HG03060 (cell line): Measurements from ENCODE around the gene ZSWIM8.

Experiments used
- ATAC-seq: cut with Tn5 transposase; IDR thresholded peaks from one replicate; pipeline ENCODE4 v1.9.1; 2021; ENCODE audit warnings: low read depth, moderate number of reproducible peaks; ENCODE audit not compliant: unreplicated experiment

ZSWIM8 gene

DNA sequence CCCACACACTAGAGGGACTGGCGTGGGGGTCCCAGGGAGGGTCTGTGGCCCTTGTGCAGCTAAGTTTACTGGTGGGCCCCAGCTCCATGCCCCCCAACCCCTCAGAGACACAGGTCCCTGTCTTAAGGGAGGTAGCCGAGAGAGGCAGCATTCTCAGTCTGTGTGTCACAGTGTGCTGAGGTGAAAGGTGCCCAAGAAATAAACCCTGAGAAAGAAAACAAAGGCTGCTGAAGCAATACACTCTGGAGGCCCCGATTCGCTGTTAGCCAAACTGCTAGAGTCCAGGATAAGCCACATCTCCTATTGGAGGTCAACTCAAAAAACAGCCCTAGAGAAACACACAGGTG lies 54.6 kb downstream of the ZSWIM8 start:
- no peak for ATAC-seq

DNA sequence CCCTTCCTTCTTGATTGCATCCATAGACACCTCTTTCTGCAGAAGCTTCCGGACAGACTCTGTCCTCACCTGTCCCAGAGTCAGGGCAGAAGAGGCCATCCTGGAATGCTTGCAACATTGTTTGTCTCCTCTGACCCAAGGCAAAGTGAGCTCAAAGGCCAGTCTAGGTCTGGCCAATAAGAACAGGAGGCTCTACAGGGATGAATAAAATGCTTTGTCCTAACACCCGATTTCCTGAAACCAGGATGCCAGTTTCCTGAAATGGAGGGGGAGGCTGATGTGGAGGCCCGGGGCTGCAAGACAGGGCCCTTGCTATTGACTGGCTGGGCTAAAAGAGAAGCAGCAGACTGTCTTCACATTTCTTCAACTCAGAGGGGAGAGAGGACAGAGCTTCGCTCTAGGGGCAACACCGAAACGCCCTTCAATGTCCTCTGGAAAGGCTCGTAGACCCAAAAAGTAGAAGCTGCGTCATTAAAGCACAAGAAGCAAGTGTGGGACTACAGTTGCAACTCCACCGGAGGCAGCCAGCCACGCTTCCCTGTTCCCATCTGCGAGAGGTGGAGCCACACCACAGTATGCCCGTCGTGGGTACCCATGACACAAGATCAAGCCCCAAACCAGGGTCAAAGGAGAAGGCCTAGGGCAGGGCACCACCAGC lies 55.1 kb downstream of the ZSWIM8 start:
- no peak for ATAC-seq

DNA sequence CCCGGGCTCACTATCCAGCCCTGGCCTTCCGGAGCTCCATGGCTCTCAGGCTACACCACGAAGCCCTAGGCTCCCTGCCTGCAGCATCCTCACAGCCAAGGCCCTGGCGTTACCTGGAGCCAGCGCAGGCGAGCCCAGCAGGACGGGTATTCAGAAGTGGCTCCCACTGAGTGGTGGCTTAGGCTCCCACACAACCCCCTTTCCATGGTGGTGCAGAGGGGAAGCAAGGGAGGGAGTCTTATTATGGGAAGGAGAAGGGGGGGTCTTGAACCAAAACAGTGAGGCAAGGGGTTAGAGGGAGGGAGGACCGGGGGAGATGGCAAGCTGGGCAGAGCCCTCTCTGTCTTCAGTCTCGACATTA lies 55.6 kb downstream of the ZSWIM8 start:
- ATAC-seq, result no peak

DNA sequence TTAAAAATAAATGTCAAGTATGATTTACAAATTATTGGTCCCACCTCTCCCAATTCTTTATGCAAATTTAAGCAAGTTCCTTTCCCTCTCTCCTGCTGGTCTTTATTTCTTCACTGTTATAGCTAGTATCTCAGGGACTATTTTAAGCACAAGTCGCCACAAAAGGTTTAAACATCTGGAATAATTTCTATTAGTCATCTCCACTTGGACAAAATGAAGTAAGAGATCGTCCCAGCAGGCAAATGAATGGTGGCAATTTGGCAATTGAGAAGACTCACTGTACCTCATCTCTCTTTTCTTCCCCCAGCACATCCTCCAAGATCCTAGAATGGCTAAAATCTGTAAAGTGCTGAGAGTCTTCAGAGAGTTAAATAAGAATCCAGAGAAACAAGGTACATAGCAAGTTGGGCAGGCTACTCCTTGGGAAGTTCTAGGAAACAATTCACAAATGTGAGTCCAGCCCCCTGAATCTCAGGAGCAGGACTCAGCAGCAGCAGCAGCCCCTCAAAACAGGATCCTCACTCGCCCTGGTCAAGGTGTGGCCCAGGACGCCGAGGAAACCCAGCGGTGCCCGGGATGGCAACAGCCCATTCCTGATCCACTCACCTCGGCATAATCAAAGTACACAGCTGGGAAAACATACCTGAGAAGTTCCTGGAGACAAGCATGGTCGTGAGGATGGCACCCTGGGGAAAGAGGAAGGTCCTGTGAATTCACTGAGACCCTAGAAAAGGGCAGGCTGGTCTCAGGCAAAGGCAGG lies 56.3 kb downstream of the ZSWIM8 start:
- no peak for ATAC-seq

DNA sequence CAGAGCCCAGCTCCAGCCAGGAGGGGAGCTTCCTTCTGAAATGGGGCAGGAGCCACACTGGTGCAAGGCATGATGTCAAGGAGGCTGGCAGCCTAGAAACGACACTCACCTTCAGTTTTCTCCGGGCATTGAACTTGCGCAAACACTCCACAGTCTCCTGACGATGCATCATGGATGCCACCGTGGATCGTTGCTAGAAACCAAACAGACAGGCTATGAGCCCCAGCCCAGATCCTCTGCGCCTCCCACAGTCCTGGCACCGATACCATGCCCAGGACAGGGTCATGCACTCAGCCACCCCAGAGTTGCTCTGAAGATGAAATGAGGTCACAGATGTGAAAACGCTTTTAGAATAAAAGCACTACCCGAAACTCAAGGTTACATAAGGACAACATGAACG lies 56.9 kb downstream of the ZSWIM8 start:
- ATAC-seq, result no peak

DNA sequence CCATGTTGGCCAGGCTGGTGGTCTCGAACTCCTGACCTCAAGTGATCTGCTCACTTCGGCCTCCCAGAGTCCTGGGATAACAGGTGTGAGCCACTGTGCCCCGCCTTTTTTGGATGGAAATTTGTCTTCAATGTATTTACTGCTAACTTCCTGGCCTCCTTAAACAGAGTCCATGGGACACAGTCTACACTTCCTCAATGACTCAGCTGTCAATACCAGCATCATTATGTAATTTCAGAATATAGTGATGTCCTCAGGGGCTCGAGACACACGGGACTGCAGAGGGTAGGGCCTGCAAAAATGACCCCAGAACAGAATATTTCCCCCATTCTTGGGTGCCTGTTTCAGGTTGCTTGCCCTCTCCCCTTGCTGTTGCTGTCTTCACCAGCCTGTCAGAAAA lies 57.9 kb downstream of the ZSWIM8 start:
- ATAC-seq, result no peak

DNA sequence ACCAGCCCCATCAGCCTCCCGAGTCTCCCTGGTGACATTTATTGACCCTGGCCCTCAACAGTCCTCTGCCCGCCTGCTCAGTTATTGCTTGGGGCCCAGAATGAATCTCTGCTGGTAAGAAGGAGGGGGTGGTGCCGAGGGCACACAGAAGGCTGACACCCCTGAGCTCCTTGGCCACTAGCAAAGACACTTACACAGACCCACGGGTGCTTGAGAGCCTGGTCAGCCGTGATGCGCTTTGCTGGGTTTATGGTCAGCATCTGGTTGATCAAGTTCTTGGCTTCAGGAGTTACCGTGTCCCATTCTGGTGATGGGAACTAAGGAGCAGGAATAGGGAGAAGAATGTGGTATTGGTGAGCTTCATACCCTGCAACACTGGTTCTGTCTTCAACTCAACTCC lies 61.6 kb downstream of the ZSWIM8 start:
- ATAC-seq, result no peak

DNA sequence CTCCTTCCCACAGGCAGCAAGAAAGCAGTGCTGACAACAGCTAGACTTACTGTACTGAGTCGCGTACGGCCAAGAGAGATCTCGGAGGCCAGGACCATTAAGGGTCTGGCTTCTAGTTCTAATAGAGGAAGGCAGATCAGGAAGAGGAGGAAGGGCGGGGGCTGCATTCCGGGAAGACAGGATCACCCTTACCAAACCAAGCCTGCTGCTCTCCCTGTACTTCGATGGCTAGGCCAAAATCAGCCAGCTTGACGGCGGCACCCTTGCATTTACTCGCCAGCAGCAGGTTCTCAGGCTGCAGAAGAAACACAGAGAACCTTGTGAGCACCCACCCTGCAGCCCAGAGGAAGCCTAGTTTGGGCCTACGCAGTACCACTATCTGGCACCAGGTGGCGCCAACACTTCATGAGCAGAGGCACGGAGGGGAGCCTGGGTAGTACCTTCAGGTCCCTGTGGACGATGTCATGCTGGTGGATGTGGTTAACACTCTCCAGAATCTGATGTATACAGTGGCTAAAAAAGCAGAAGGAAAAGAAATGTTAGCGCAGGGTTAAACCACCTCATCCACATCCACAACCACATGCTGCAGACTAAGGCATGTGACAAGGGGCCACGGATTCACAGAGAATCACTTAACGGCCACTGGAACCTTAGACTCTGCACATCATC lies 63.5 kb downstream of the ZSWIM8 start:
- ATAC-seq, result peak; percentile 89

DNA sequence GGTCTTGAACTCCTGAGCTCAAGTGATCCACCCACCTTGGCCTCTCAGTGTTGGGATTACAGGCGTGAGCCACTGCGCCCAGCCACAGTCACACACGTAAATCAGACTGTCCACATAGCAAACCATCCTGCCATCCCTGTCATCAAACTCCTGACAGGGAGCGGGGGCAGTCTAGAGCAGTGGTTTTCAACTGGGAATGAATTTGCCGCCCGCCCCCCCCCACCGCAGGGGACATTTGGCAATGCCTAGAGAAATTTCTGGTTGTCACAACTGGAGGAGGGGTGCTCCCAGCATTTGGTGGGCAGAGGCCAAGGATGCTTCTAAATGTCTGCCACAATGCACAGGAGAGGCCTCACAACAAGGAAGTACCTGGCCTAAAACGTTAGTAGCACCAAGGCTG lies 64.8 kb downstream of the ZSWIM8 start:
- ATAC-seq, result no peak

DNA sequence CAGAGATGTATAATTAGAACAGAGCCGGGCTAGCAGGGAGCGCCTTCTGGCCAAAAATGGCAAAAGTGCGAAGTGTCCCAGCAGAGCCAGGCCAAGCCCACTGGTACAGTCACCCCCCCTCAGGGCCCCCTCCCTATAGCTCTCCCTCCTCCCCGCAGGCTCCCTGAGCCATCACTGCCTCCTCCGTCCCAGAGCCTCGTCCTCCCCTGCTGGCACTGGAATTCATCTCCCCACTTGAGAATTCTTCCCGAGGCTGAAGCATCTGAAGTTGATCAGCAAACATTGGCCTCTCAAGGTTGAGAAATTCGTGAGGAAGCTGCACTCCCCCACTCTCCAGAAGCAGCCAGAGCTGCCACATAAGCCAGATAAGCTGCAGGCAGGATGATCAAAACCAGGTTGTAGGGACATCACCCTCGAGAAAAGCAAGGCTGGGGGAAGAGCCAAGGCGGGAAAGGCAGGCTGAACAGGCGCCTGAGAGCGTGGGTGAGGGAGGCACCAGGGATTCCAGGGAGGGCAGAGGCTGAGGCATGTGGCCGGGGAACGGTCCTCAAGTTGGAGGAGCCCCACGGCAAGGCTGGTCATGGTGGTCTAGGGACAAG lies 65.6 kb downstream of the ZSWIM8 start:
- ATAC-seq, result no peak
